NCI-H82 treated with DMSO at 0.1 percent for 48 hours (cell line): ENCODE measurements around the gene PCDH9.
"Not testable (repeated sequence)": the region's sequence is repeated elsewhere in the genome, so short reads cannot be mapped to it uniquely, and the experiment has no call there.

Experiments
- DNase-seq: peaks from one replicate; lab custom pipeline; 2025; ENCODE audit not compliant: unreplicated experiment; lab: John Stamatoyannopoulos, UW

PCDH9 gene

GRCh38 chr13:67131393-67131792 is 98.7 kb downstream of the PCDH9 start:
- DNase-seq: no peak

DNA sequence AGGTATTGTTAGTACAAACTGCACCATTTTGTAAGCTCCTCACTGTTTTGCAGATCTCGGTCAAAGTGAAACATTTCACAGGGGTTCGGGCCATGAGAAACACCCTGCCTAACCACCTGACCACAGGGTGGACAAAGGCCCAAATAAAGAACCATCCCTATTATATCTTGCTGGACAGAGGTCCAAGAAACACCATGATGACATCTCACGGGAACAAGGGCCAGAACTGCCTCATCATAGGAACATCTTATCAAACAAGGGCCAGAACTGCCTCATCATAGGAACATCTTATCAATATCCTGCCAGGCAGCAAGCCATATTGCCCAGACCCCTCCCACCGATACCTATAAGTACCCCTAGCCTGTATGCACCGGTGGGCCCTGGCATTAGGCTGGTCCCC is 99.7 kb downstream of the PCDH9 start:
- DNase-seq: no peak

DNA sequence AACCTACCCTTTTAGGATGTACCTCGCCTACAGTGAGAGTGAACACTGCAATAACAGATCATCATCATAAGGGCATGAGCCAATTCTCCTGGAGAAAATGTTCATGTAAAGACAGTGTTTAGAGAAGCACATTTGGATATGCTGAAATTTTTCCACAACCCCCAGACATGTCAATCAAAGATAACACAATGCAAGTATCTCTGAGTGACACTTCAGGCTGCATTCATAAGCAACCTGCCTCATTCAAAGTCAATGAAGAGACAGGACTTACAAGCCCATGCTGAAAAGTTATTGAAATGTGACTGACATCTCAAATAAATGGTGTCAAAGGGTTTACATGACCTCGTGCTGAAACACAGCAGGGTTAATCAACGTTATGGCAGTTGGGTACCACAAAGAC is 102.0 kb downstream of the PCDH9 start:
- DNase-seq: no peak

GRCh38 chr13:67125681-67126080 is 104.5 kb downstream of the PCDH9 start:
- no peak for DNase-seq

DNA sequence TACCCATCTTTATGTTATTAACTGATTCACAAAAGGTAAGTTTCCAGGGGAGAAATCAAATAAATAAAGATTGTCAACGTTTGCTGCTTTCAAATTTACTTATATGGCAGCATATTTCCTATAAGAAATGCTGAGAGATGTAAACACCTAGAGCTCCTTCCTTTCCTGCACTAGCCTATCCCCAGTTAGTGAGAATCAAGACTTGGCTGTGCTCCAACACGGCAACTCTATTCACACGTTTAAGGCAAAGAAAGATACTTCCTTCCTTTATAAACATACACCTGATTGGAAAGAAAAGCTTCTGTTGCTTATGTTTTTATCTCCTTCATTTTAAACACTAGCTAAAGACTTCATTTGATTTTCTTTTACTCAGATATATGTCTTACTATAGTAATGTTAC is 107.0 kb downstream of the PCDH9 start:
- no peak for DNase-seq

GRCh38 chr13:67122251-67122650 is 107.9 kb downstream of the PCDH9 start:
- DNase-seq: no peak

DNA sequence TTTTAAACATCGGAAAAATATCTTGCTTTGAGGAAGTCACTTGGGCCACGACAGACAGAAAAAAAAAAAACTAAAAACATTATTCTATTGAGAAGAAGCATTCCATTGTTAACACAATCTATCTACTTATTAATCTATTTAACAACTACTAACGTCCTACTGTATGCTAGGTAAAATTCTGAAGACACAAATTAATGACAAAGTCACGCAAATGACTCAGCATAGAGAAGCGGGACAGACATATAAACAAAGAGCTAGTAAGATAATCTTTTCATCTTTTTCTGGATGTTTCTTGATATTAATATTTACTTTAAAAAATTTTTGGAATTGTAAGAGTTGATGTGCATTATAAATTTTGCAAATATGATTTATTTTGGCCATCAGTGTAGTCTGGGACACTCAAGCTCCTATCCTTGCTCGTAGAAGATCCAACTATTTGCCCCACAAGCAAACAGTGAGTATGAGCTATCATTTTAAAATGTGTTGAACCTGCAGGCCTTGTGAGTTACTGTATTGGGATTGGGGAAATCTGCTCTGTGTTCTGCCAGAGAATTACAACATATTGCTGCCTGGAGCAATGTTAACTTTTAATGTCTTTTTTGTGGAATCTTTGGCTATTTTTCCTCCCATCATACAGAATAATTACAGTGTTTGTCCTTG is 109.1 kb downstream of the PCDH9 start:
- no peak for DNase-seq

DNA sequence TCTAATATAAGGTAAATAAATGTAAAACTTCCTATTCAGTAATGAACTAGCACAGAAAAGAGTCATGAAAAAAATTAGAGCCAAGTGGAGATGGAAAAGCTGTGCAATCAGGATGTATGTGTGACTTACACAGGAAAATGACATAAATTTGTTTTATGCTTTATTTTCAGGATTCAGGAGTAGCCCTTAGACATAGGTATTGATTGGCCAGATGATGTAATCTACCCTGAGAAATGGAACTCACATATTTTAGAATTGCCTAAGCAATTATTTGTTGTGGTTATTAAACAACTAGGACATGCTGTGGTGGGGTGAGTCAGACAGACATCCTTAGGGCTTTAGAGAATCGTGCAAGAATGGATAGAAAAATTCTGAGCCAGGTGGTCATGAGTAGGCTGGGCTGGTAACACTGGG is 110.6 kb downstream of the PCDH9 start:
- no peak for DNase-seq

DNA sequence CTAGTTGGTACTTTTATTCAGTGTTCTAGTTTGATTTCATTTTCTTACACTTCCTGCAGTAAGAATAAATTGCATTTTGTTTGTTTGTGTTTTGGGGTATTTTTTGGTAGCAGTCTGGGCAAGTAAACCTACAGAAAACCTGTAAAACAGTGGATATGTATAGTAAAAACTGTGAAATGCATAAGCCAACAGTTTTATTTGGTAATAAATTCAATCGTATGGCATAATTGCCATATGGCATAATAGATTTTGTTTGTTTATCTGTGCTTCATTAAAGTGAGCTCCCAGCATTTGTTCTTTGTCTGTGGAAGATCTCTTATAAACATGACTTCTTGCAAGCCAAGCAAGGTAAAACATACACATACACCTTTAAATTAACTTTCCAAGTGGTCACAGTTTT is 111.9 kb downstream of the PCDH9 start:
- no peak for DNase-seq

- DNase-seq: no peak
These were observed 113.1 kb downstream of the PCDH9 start for GRCh38 chr13:67117010-67117550.

- DNase-seq: no peak
These were observed 122.2 kb downstream of the PCDH9 start for GRCh38 chr13:67107979-67108378.

DNA sequence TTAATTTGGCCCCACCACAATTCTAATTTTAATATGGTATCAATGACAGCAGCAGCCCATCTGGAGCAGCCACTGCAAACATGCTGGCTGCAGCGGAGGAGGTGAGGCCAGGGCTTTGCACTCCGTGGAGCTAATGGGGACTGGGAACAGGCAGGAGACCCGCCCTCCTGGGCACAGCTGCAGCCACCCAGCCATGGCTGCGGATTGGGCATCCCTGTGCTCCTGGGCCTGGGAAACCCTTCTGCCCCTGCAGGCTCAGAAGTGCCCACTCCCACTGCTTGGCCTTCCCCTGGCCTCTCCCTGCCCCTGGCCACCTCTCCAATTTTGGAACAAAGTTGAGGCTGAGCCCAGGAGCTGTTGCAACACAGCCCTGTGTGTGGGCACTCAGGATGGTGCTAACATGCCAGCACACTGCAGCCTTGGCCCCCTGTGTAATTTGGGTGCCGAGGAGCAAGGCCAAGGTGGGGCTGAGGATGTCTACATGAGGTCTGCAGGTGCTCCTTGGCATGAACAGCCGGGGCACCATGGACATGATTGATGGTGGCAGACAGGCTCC is 123.6 kb downstream of the PCDH9 start:
- no peak for DNase-seq

DNA sequence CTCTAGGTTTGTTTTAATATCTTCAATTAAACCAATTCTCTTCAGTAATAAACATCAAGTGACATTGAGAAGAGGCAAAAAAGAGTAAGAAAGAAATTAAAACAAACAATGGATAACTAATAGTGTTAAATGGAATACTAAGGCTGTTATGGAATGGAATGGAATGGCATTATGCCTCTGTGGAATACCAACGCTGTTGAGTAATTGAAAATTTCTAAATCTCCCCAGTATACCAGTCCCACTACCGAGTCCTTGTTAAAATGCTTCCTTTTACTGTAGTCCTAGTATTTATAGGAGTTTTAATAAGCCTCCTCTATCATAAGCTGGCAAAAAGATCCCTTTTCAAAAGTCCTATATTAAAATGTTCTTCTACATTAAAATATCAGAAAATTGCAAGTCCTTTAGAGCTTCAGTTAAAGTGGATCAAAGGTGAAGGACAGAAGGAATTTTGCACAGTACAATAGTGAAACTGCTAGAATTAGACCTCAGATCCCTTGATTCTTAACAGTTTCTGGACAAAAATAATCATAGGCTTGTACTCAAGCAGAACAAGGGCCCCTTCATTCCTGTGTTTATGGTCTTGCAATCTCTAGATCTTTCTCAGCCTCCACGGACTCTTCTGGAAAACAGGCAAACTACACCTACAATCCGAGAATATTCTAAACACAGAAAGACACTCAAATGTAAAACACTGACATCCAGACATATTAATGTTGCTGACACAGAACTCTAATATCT is 128.2 kb downstream of the PCDH9 start:
- no peak for DNase-seq

- no peak for DNase-seq
These were observed 129.4 kb downstream of the PCDH9 start for GRCh38 chr13:67100730-67101129.

DNA sequence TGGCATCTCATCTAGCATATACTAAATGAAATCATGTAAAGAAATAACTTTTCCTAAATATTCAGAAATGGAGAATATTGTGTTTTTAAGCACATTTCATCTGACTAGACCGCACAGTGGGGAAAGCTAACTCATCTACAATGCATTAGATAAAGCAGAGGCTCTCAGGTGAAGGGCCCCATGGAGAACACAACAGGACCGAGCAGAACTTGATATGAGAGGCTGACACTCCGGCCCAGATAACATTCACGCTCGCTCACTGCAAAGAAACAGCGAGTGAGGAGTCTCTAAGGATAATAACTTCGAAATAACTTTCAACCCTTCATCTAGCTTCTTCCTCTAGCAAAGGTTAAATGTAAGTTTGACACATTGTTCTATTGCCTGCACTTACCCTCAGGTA is 130.6 kb downstream of the PCDH9 start:
- DNase-seq: no peak

DNA sequence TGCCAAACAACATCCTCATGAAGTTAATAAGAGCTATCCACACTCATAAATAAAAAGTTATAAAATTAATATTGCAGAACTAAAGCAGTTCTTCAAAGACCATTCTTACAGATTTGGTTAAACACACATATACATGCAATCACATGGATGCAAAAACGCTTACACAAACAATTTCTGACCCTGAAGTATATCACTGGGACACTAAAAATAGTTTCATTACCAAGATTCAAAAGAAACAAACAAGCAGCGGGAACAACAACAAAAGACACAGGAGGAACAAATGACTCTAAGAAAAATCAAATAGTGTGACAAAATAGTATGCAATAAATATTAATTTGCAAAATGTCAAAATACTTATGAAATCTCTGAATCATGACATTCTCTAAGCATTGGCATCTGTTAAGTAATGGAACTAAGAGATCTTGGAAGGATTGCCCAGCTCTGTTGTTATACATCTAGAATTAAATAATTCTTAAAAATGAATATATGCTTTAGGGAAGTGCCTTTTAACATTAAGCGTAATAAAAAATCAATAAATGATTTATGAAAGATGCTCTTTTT is 132.2 kb downstream of the PCDH9 start:
- DNase-seq: no peak

GRCh38 chr13:67096893-67097292 is 133.2 kb downstream of the PCDH9 start:
- DNase-seq: not testable (repeated sequence)

GRCh38 chr13:67096418-67096817 is 133.7 kb downstream of the PCDH9 start:
- DNase-seq: no peak

GRCh38 chr13:67095621-67096020 is 134.5 kb downstream of the PCDH9 start:
- no peak for DNase-seq

GRCh38 chr13:67094952-67095351 is 135.2 kb downstream of the PCDH9 start:
- DNase-seq: no peak

DNA sequence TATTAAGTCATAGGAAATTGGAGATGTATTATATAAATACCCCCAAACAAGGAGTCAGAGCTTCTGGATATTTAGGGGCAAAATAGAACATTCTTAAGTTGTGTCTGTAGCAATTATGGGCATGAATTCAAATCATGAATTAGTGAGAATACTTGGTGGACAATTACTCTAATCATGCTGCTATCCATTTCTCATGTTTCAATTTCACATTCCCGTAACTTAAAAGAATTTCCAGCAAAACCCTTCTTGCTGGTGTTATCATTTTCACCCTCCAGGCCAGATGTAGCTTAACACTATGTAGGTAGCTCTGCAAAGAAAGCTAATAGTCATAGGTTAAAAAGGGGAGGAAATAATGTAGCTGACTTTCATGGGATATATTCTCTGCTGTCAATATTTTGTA is 136.1 kb downstream of the PCDH9 start:
- DNase-seq: no peak

DNA sequence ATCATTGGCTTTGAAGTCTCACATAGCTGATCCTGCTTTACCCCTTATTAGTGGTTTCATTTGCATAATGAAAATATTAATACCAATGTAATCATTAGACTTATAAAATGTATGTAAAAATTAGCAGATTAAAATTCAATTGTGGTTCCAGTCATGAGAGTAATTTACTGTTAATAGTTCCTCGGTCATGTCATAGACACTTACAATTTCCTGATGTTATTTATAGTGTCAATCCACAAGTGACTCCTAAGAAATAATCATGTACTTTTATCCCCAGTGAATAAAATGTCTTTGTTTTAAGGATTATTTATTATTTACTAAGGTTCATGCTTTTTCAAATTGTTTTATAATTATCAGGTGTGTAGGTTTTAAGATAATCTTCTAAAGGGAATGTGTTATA is 138.5 kb downstream of the PCDH9 start:
- DNase-seq: no peak
